Lower leg skin (tissue), 4 donors: ENCODE results near the gene COL17A1. TPM values are rescaled to one million over a fixed set of nuclear protein-coding genes. Genes with fewer than 3 reads are reported as not detected.

Source experiments
- DNase-seq, 2 donors: peaks; one replicate each; pipeline ENCODE4 v3.0.0-alpha.2; 2019; ENCODE audit warnings: low spot score in 2 of 2
- H3K4me3 ChIP-seq: fragments of 200-600 bp; sonication (generic); 2 replicates; pipeline ENCODE4 v1.5.1; 2017; ENCODE audit warnings: mild to moderate bottlenecking, low read depth; ENCODE audit not compliant: poor library complexity, severe bottlenecking
- POLR2A ChIP-seq, 2 donors: fragments of 450-650 bp; IDR thresholded peaks; one replicate each; pipeline ENCODE4 v1.6.1; 2016 to 2017; ENCODE audit warnings: antibody characterized with exemption in 2 of 2, mild to moderate bottlenecking in 1 of 2, moderate library complexity in 1 of 2
- WGBS, 2 donors: methylation state at CpG; one replicate each; pipeline ENCODE4 v1.1.5; 2018; 5-methylcytosine and 5-hydroxymethylcytosine counted together
- intact Hi-C: fragments of 100-400 bp; cut with DNase I; formaldehyde crosslinking; loops from one replicate; pipeline ENCODE4 v1.15.0; 2023; ENCODE audit warnings: low total_unique reads
- total RNA-seq, 4 donors: library from RNA; depleted of rRNA; stranded (reverse); fragments of >200 nt; gene quantifications; one replicate each; pipeline ENCODE4 v1.1.0, GENCODE V29; 2016
- TF ChIP-seq, protein P1 (sequence below), 3 donors: fragments of 450-650 bp; IDR thresholded peaks; one replicate each; pipeline ENCODE4 v1.5.1; 2016; ENCODE audit warnings: antibody characterized with exemption in 3 of 3, mild to moderate bottlenecking in 3 of 3, moderate library complexity in 2 of 3

Gene COL17A1
- total RNA-seq, 4 donors from 2014 or later = 653 to 1,410 (median 857) TPM

DNA sequence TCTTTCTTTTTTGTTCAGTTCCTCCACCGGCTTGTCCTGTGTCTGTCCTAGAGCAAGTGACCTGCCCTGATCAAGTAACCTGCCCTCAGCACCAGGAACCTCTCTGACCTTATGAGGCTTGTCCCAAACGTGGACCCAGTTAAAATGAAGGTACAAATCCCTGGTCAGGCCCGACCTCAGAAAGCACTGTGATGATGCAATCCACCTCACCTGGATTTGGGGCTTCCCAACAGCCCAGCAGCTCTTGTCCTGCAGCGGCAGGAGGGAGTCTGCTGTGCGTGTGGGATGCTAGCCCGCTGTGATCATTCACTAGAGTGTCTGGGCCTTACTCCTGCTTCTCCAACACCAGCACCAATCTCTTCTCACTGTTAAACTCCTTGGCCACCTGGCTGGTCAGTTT is 11.2 kb downstream of the COL17A1 start:
- DNase-seq = no peak
- TF ChIP-seq, protein P1, sequence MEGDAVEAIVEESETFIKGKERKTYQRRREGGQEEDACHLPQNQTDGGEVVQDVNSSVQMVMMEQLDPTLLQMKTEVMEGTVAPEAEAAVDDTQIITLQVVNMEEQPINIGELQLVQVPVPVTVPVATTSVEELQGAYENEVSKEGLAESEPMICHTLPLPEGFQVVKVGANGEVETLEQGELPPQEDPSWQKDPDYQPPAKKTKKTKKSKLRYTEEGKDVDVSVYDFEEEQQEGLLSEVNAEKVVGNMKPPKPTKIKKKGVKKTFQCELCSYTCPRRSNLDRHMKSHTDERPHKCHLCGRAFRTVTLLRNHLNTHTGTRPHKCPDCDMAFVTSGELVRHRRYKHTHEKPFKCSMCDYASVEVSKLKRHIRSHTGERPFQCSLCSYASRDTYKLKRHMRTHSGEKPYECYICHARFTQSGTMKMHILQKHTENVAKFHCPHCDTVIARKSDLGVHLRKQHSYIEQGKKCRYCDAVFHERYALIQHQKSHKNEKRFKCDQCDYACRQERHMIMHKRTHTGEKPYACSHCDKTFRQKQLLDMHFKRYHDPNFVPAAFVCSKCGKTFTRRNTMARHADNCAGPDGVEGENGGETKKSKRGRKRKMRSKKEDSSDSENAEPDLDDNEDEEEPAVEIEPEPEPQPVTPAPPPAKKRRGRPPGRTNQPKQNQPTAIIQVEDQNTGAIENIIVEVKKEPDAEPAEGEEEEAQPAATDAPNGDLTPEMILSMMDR (IDR thresholded peaks at IDR 0.05) = no peak
- TF ChIP-seq POLR2A (IDR thresholded peaks at IDR 0.05) = no peak
- intact Hi-C loops = no loop called here
- no peak overlapping the region for H3K4me3 ChIP-seq
- WGBS, 2 donors = 83 to 87% methylated on average over 6 of the region's 6 CpGs

DNA sequence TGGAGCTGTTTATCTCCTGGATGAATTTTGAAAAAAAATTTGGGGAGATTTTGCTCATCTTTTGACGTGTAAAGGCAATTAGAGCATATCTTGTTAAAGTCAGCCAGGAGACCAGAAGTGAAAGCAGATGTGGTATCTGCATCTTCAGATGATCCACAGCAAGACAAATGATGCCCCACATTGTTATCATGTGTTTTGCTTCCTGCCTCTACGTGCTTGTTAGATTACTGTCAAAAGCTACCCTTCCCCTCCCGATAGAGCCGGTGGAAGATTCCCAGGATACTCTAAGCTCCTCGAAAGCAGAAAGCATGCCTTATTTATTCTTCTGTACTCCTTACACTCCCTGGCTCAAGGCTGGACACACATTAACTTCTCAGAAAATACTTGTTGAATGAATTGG is 12.9 kb downstream of the COL17A1 start:
- intact Hi-C loops = no loop called here
- no peak overlapping the region for H3K4me3 ChIP-seq
- 47 to 61% methylated on average over 5 of the region's 5 CpGs for WGBS, 2 donors
- no peak for DNase-seq
- TF ChIP-seq POLR2A (IDR thresholded peaks at IDR 0.05) = no peak
- TF ChIP-seq, protein P1 (IDR thresholded peaks at IDR 0.05) = no peak

DNA sequence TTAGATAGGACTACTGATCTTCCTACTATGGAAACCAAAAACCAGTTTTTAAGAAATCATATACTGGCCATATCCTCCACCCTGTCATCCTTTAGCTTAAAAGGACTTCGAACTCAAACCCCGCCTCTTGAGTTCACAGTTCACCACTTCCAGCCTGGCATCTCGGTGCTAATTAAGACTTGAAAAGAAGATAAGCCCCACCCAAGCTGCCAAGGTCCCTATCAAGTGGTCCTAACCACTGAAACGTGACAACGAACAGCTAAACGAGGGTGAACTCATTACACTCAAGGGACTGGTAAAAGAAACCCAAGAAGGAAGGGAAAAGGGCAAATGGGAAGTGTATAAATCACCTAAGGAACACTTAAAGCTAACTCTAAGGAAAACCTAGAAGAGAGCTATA is 16.1 kb downstream of the COL17A1 start:
- intact Hi-C loops = no loop called here
- TF ChIP-seq, protein P1 (IDR thresholded peaks at IDR 0.05) = no peak
- no peak for TF ChIP-seq POLR2A (IDR thresholded peaks at IDR 0.05)
- no peak overlapping the region for H3K4me3 ChIP-seq
- 45 to 55% methylated on average over 6 of the region's 6 CpGs for WGBS, 2 donors
- DNase-seq = no peak

DNA sequence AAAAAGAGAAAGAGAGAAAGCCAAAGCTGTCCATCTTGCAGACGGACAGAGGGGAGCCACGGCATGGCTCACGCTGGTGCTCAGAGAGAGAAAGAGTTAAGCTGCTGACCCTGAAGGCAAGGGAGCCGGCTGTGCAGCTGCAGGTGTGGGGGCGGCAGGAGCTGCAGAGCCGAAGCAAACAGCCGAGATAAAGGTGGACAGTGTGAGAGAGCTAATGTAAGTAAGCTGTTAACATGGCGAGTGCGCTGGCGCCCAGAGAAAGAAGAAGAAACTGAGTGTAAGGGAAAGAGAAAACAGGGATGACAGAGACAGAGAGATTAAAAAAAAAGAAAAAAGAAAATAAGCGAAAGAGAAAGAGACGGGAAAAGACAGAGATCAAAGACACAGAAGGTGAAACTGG is 18.2 kb downstream of the COL17A1 start:
- TF ChIP-seq POLR2A (IDR thresholded peaks at IDR 0.05) = no peak
- TF ChIP-seq, protein P1 (IDR thresholded peaks at IDR 0.05) = no peak
- intact Hi-C loops = no loop called here
- no peak for DNase-seq
- H3K4me3 ChIP-seq = no peak overlapping the region
- 55 to 61% methylated on average over 12 of the region's 12 CpGs for WGBS, 2 donors

DNA sequence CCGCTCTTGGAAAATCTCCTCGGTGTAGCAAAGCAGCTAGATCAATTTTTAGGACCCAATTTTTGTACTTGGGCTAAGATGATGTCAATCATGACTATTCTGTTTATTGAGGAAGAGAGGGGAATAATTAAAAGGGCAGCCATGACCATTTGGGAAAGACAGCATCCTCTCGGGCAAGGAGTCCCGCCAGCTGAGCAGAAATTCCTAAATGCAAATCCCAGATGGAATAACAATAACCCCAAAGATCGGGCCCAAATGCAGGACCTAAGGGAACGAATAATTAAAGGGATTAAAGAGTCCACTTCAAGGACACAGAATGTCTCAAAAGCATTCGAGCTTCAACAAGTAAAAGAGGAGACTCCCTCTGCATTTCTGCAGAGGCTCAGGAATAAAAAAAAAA is 18.7 kb downstream of the COL17A1 start:
- 70 to 71% methylated on average over 7 of the region's 7 CpGs for WGBS, 2 donors
- intact Hi-C loops = no loop called here
- DNase-seq = no peak
- no peak overlapping the region for H3K4me3 ChIP-seq
- no peak for TF ChIP-seq POLR2A (IDR thresholded peaks at IDR 0.05)

DNA sequence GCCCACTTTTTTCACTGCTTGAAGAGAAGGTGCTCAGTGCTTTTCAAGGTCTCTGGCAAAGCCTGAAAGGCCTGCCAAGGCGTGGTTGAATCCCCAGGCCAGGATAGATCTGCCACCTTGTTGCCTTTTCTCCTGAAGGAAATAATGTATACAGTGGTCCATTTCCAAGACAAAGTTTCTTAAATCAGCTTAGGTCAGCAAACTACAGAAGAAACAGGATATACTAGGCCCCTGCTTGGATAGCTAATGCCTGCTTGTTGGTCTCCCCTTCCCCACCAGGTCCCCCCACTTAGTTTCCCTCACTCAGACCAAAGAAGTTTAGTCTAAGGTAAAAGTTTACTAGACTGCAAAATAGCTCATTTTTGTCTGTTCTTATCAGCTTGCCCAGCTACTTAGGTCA is 19.9 kb downstream of the COL17A1 start:
- WGBS, 2 donors = 50 to 67% methylated on average over 1 of the region's 1 CpG
- TF ChIP-seq, protein P1 (IDR thresholded peaks at IDR 0.05) = no peak
- TF ChIP-seq POLR2A (IDR thresholded peaks at IDR 0.05) = no peak
- DNase-seq = no peak
- intact Hi-C loops = no loop called here
- no peak overlapping the region for H3K4me3 ChIP-seq
